Smooth muscle cell of the brain vasculature (primary cell): Measurements from ENCODE around the gene ZNF229.
"Not testable (repeated sequence)": the region's sequence is repeated elsewhere in the genome, so short reads cannot be mapped to it uniquely, and the experiment has no call there.

Source experiments
- DNase-seq: peaks from one replicate; pipeline ENCODE4 v3.0.0-alpha.2; 2012; ENCODE audit warnings: low read depth, low spot score

The ZNF229 gene

DNA sequence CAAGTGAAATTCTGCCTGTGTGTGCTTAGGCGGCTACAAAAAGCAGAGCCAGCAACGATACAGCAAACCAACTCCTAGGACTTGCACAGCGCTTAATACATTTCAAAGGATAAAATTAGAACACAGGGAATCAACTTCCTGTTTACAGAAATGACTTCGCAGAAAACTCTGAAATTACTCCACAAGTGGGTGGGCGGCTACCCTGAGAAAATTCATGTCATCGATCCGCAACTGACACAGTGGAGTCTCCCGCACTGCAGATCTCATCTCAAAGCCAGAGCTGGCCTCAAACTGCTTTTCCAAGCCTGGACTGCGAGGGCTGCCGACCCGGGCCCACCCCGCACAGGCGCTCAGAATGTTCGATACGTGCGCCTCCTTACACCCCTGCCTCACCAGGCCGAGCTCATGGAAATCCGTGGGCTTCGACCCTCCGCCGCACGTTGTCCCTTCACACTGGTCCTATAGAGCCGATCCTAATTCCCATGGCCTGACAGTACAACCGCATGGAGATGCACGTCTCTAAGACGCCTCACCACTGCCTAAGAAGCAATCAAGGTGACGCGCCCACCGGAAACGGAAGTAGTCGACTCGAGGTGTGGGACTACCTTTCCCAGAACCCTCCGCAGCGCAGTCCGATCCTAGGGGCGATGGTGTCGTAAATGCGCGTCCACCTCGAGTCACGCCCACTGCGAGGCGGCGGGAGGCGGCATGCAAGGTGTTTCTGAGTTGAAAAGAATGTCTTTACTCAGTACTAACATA, at the start of gene ZNF229:
TSS of gene ZNF229 (minus strand) at position 557 of the 759 bp plus-strand sequence. CDS start 5,625 bp downstream, outside the sequence.
- DNase-seq, result peak; percentile 63

- no peak for DNase-seq
These were observed 48.4 kb upstream of the ZNF229 start for GRCh38 chr19:44496711-44497110.

- DNase-seq, result no peak
These were observed 28.5 kb upstream of the ZNF229 start for GRCh38 chr19:44476559-44477408.

DNA sequence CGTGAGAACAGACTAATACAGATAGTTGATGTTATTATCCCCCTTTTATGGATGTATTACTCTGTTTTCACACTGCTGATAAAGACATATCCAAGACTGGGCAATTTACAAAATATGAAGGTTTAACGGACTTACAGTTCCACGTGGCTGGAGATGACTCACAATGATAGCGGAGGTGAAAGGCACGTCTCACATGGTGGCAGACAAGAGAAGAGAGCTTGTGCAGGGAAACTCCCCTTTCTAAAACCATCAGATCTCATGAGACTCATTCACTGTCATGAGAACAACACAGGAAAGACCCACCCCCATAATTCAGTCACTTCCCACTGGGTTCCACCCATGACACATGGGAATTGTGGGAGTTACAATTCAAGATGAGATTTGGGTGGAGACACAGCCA, 20.5 kb upstream of the ZNF229 start:
- DNase-seq, result not testable (repeated sequence)

GRCh38 chr19:44462600-44463286, 14.5 kb upstream of the ZNF229 start:
- not testable (repeated sequence) for DNase-seq

DNA sequence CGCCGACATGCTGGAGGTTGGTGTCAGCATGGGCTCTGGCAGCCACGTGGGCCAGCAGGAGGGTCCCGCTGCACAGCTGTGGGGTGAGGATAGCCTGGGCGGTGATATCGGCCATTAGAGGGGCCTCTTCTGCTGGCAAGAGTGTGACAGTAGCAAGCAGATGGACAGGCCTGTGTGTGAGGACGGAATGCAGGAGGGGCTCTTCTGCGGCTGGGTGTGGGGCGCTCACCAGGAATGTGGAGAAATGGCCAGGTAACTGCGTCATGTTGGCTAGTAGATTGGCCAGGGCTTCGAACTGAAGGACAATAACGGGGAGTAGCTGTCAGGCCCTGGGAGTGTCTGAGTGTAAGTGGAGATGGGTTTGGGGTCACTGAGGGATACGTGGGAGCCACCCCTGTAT, 7.7 kb upstream of the ZNF229 start:
- DNase-seq, result not testable (repeated sequence)

DNA sequence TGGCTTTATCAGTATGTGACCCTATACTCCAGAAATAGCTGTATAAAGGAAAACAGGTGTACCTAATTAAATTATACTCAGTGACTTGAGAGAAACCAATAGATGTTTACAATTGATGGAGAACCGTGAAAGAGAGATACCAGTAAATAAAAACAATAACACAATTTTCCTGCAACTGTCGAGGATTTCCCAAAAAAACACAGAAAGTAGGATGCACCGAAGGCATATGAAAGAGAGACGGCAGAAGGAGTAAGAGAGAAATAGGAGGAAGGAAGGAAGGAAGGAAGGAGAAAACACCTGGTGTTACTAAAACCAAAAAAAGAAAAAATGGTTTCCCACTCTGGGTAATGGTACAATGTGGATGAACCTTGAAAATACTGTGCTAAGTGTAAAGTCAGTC, 6.8 kb upstream of the ZNF229 start:
- no peak for DNase-seq

DNA sequence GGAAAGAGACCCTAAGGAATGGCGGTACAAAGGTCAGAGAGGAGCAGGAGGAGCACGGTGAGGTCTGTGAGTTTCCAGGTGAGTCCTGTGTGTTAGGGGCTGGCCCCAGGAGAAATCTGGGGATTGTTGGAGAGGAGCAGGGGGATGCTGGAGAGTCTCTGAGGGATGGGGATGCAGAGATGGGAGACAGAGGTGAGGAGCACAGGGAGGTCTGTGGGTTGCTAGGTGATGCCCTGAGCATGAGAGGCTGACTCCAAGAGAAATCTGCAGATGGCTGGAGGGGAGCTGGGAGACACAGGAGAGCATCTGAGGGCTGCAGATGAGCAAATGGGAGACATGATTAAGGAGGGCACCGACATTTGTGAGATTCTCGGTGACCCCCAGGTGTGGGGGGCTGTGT, 4.1 kb upstream of the ZNF229 start:
- DNase-seq, result no peak

DNA sequence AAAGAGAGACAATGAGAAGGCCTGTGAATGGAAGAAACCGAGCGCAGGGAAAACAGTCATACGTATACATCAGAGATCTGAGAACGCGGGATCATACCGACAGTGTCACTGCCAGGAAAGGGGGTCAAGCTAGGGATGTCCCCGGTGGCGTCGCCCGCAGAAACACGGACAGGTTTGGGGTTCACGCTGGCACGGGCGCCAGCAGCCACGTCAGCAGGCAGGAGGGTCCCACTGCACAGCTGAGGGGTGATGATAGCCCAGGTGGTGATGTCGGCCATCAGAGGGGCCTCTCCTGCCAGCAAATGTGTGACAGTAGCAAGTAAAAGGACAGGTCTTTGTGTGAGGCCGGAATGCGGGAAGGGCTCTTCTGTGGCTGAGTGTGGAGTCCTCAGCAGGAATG, 3.4 kb upstream of the ZNF229 start:
- DNase-seq, result no peak

DNA sequence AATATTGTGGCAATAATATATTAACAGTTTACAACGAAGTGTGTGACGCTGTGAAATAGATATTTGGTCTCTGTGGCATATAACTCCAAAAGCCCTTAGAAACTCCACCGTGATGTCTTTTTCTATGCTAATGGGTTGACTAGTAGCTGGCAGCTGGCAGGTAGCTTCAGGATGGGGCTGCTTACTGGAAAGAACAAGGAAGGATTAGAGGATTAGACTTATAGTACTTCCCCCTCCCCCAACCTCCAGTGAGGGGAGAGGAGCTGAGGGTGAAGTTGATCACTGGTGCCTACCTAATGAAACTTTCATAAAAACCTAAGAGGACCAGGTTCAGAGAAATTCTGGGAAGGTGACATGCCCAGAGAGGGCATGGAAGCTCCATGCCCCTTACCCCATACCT, 9.8 kb downstream of the ZNF229 start:
- no peak for DNase-seq

GRCh38 chr19:44435441-44435840, 12.8 kb downstream of the ZNF229 start:
- DNase-seq, result no peak

- DNase-seq, result no peak
These were observed 17.3 kb downstream of the ZNF229 start for GRCh38 chr19:44430956-44431355.

DNA sequence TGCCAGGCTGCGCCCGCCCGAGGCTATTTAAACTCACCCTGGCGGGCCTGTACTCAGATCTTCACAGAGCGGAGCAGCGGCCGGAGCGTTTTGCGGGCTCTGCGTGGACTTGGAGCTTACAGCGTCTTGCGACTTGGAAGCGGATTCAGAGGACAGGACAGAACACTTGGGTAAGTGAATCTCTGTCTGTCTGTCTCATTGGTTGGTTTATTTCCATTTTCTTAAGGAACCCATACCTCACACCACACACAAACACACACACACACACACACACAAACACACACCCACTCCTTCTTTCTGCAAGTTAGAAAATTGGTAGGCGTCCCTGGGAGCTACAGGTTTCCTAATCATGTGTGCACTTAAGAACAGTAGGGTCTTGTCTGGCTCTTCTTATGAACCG, 32.7 kb downstream of the ZNF229 start:
- not testable (repeated sequence) for DNase-seq

GRCh38 chr19:44401139-44402115, 46.8 kb downstream of the ZNF229 start, which contains the start of gene ZNF285:
Gene ZNF285 (minus strand): TSS chr19:44401608. CDS start chr19:44397213, 4,395 bp downstream.
- DNase-seq, result peak; percentile 85

DNA sequence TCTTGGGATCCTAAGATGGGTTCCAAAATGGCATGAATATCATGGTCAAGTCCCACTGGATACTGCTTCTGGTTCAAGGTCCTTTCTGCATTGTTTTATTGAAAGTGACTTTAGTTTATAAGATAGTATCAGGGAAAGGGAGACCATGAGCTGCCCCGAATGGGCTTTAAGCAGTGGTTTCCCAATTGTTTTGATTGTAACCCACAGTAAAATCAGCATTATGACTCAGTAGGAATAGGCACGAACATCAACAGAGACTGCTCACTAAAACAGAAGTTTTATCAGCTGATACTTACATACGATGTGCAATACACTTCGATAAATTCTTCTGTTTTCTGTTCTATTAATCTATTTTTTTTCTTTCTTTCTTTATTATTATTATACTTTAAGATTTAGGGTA, 59.0 kb downstream of the ZNF229 start:
- DNase-seq, result not testable (repeated sequence)
